Spinal cord (tissue), 10 donors: ENCODE results near the gene ADK. TPM values are rescaled to one million over a fixed set of nuclear protein-coding genes. Genes with fewer than 3 reads are reported as not detected.
A peak's percentile ranks its signal among the peaks of the same experiment; 100 is the strongest.
"Not testable (repeated sequence)": the region's sequence is repeated elsewhere in the genome, so short reads cannot be mapped to it uniquely, and the experiment has no call there.

Source experiments
- DNase-seq, 6 donors: peaks; one replicate each; pipeline versions ENCODE4 v3.0.0 to v3.0.0-alpha.2; 2013 to 2015; ENCODE audit warnings: low spot score in 6 of 6, low read depth in 4 of 6
- H3K27ac ChIP-seq: one replicate; pipeline ENCODE4 v1.5.1; 2013; ENCODE audit warnings: low read depth, low read length, control low read depth
- H3K27me3 ChIP-seq: one replicate; pipeline ENCODE4 v1.6.1; 2013; ENCODE audit warnings: low read length; ENCODE audit not compliant: control insufficient read depth, insufficient read depth
- H3K36me3 ChIP-seq: one replicate; pipeline ENCODE4 v1.6.1; 2013; ENCODE audit warnings: low read length; ENCODE audit not compliant: control insufficient read depth, insufficient read depth
- H3K4me1 ChIP-seq: one replicate; pipeline ENCODE4 v1.6.1; 2013; ENCODE audit warnings: low read length; ENCODE audit not compliant: control insufficient read depth, insufficient read depth
- H3K4me3 ChIP-seq: one replicate; pipeline ENCODE4 v1.5.1; 2013; ENCODE audit warnings: low read depth, low read length, control low read depth
- H3K9me3 ChIP-seq: one replicate; pipeline ENCODE4 v1.6.1; 2013; ENCODE audit warnings: low read length; ENCODE audit not compliant: control insufficient read depth, insufficient read depth
- WGBS: methylation state at CpG from one replicate; pipeline ENCODE4 v1.1.5; 2013; ENCODE audit warnings: missing lambda C conversion rate; ENCODE audit not compliant: insufficient coverage; 5-methylcytosine and 5-hydroxymethylcytosine counted together
- polyA plus RNA-seq, 2 donors: library from polyadenylated mRNA; unstranded; fragments of 120-200 nt; gene quantifications; one replicate each; pipeline ENCODE4 v1.2.1, GENCODE V29; 2013; ENCODE audit not compliant: insufficient read length in 2 of 2
- total RNA-seq, 2 donors: library from RNA; depleted of rRNA in 1 of 2; stranded (reverse); fragments of 120-200 nt in 1 of 2; fragments of >200 nt in 1 of 2; gene quantifications; one replicate each; pipeline versions ENCODE4 v1.2.3 to v1.2.4, GENCODE V29; 2013 to 2014
- donor health status: healthy.

Gene ADK
- total and polyA plus RNA-seq, 4 donors: 46.9 to 58.9 (median 51.1) TPM

DNA sequence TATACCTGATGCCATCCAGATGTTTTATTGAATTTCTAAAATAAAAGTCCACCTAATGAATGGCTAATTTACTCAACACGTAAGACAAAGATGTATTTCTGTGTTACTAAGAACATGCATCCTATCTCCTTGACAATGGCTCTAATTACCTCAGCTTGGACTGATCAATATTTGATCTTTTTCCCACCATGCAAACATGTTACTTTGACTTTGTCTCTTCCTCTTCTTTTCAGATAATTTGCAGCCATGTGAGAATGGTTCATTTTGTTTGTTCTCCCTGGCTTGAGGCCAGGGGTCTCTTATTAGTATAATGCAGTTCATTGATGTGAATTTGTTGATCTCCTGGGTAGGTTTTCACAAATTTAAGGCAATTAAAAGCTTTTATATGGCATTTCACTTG, 302.1 kb downstream of the ADK start:
- H3K36me3 ChIP-seq: no peaks in the 10 kb centered on the region
- peak in 1 of 6 donors; percentile 26 for DNase-seq
- no peaks in the 10 kb centered on the region for H3K27me3 ChIP-seq
- no peaks in the 10 kb centered on the region for H3K9me3 ChIP-seq
- H3K4me1 ChIP-seq: no peaks in the 10 kb centered on the region
- no CpG with 5 or more reads among the region's 1 CpG for WGBS
- H3K27ac ChIP-seq: no peak overlapping the region
- H3K4me3 ChIP-seq: no peak overlapping the region

DNA sequence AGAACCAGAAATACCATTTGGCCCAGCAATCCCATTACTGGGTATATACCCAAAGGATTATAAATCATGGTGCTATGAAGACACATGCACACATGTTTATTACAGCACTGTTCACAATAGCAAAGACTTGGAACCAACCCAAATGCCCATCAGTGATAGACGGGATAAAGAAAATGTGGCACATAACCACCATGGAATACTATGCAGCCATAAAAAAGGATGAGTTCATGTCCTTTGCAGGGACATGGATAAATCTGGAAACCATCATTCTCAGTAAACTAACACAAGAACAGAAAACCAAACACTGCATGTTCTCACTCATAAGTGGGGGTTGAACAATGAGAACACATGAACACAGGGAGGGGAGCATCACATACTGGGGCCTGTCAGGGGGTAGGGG, 306.5 kb downstream of the ADK start:
- H3K36me3 ChIP-seq, H3K27me3 ChIP-seq, DNase-seq, H3K4me3 ChIP-seq, H3K4me1 ChIP-seq, H3K27ac ChIP-seq, H3K9me3 ChIP-seq: not testable (repeated sequence)
- WGBS: no CpG with 5 or more reads among the region's 1 CpG

DNA sequence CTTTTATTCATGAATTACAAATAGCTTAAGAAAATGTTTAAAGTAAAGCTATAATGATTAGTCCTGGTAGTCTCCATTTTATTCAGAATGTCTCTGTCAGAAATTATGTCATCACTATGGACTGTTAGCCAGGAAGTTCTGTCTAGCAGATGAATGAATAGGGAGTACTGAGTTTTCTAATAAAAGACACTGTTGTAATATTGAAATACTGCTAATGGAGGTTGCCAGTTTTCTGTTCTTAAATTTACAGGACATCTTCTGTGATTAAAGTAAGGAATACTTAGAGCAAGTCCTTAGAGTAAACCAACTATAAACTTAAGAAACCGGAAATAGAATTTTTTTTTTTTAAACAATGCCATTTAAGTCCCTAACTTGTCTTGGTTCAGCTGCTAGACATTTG, 309.8 kb downstream of the ADK start:
- H3K36me3 ChIP-seq: no peaks in the 10 kb centered on the region
- DNase-seq: peak in 2 of 6 donors; percentile 24 to 30
- H3K9me3 ChIP-seq: peaks cover 1% of the 10 kb centered on the region
- no CpG with 5 or more reads among the region's 1 CpG for WGBS
- H3K4me3 ChIP-seq: no peak overlapping the region
- H3K27me3 ChIP-seq: no peaks in the 10 kb centered on the region
- H3K27ac ChIP-seq: no peak overlapping the region
- no peaks in the 10 kb centered on the region for H3K4me1 ChIP-seq

DNA sequence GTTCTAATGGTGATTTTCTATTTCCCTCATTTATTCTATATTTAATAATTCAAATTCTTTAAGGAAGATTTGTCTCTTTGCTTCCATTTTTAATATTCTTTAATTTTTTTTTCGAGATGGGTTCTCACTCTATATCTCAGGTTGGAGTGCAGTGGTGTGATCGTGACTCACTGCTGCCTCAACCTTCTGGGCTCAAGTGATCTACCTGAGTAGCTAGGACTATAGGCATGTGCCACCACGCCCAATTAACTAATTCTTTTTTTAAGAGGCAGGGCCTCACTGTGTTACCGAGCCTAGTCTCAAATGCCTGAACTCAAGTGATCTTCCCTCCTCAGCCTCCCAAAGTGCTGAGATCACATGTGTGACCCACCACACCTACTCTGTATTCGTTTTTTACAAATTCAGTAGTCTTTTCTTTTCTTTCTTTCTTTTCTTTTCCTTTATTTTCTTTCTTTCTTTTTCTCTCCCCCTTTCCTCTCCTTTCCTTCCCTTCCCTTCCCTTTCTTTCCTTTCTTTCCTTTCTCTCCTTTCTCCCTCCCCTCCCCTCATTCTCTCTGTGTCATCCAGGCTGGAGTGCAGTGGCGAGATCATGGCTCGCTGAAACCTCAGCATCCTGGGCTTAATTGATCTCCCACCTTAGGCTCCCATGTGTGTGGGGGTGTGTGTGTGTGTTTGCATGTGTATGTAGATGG, 323.1 kb downstream of the ADK start:
- no peak overlapping the region for H3K4me3 ChIP-seq
- no peak overlapping the region for H3K27ac ChIP-seq
- no peaks in the 10 kb centered on the region for H3K4me1 ChIP-seq
- no peaks in the 10 kb centered on the region for H3K36me3 ChIP-seq
- no peaks in the 10 kb centered on the region for H3K27me3 ChIP-seq
- H3K9me3 ChIP-seq: no peaks in the 10 kb centered on the region
- no peak for DNase-seq
- 96% methylated on average over 4 of the region's 7 CpGs for WGBS

DNA sequence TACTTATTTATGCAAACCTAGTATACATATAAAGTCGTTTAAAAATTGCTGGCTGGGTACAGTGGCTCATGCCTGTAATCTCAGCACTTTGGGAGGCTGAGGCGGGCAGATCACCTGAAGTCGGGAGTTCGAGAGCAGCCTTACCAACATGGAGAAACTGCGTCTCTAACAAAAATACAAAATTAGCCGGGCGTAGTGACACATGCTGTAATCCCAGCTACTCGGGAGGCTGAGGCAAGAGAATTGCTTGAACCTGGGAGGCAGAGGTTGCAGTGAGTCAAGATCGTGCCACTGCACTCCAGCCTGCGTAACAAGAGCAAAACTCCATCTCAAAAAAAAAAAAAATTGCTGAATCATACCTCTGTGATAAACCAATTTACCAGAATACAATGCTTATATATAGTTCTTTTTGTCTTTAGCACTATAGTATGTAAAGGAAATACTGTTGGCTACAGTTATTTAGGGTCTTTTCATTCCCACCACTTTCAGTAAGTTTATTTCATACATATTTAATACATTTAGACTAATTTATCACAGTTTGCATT, 325.2 kb downstream of the ADK start:
- 95% methylated on average over 7 of the region's 10 CpGs for WGBS
- not testable (repeated sequence) for H3K36me3 ChIP-seq, H3K27ac ChIP-seq, H3K9me3 ChIP-seq, H3K27me3 ChIP-seq, DNase-seq, H3K4me3 ChIP-seq, H3K4me1 ChIP-seq

DNA sequence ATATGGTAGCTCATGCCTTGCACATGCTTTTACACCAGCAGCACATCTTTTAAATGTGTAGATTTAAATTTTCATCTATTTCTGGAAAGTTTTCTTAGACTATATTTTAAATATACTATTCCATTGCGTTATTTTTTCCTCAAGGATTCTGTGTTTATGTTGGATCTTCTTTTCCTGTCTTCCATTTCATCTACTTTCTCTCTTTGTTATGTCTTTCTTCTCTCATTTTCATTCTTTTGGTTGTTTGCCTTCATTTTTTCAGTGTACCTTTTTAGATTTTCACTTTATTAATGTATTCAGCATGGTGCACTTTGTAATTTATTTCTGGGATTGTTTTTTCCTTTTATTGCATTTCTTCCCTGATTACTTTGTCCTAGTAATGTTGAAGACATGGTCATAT, 329.8 kb downstream of the ADK start:
- WGBS: no CpG with 5 or more reads among the region's 1 CpG
- Histone ChIP-seq H3K4me3 (no peak overlapping the region), H3K9me3 (no peaks in the 10 kb centered on the region), H3K27ac (no peak overlapping the region), H3K27me3 (no peaks in the 10 kb centered on the region), H3K4me1 (no peaks in the 10 kb centered on the region), H3K36me3 (no peaks in the 10 kb centered on the region)
- no peak for DNase-seq

DNA sequence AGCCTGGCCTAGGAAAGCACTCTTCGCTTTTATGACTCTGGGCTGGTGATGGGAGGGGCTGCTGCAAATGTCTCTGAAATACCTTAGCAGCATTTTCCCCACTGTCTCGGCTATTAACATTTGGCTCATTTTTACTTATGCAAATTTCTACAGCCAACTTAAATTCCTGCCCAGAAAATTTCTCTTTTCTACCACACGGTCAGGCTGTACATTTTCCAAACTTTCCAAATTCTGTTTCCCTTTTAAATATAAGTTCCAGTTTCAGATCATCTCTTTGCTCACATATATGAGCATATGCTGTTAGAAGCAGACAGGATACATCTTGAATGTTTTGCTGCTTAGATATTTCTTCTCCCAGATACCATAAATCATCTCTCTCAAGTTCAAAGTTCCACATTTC, 332.3 kb downstream of the ADK start:
- no peaks in the 10 kb centered on the region for H3K4me1 ChIP-seq
- WGBS: 90% methylated on average over 1 of the region's 3 CpGs
- DNase-seq: no peak
- no peaks in the 10 kb centered on the region for H3K9me3 ChIP-seq
- no peak overlapping the region for H3K4me3 ChIP-seq
- no peak overlapping the region for H3K27ac ChIP-seq
- H3K36me3 ChIP-seq: no peaks in the 10 kb centered on the region
- H3K27me3 ChIP-seq: no peaks in the 10 kb centered on the region

DNA sequence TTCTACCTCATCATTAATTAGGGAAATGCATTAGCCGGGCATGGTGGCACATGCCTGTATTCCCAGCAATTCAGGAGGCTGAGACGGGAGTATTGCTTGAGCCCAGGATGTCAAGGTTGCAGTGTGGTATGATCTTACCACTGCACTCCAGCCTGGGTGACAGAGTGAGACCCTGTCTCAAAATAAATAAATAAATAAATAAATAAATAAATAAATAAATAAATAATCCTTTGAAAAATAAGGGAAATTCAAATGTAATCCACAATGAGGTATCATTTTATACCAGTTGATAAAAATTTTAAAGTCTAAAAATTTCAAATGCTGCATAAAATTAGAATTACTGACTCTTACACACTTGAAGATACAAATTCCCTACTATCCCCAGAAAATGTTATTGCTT, 334.3 kb downstream of the ADK start:
- no CpG with 5 or more reads among the region's 2 CpGs for WGBS
- Histone ChIP-seq H3K27me3 (no peaks in the 10 kb centered on the region), H3K9me3 (no peaks in the 10 kb centered on the region), H3K27ac (no peak overlapping the region), H3K4me1 (no peaks in the 10 kb centered on the region), H3K36me3 (no peaks in the 10 kb centered on the region), H3K4me3 (no peak overlapping the region)
- DNase-seq: no peak

DNA sequence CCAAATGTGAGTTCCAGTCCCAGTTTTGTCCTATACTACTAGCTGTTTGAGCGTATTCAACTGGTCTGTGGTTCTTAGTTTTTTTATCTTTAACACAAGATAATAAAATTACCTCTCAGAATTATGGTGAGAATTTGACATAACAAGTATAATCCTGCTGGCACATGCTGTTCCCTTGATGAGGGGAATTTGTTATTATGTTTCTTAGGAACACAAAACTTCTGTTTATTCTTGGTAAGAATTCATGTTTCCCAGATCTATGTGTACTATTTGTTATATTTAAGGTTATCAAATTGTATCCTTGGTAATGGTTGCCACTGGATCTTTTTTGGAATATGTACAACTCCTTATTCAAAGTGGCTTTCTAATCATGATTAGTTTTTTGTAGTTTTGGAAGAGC, 335.6 kb downstream of the ADK start:
- no peaks in the 10 kb centered on the region for H3K27me3 ChIP-seq
- no peaks in the 10 kb centered on the region for H3K9me3 ChIP-seq
- H3K4me3 ChIP-seq: no peak overlapping the region
- WGBS: no CpG with 5 or more reads among the region's 1 CpG
- no peaks in the 10 kb centered on the region for H3K36me3 ChIP-seq
- no peak overlapping the region for H3K27ac ChIP-seq
- DNase-seq: no peak
- H3K4me1 ChIP-seq: no peaks in the 10 kb centered on the region

DNA sequence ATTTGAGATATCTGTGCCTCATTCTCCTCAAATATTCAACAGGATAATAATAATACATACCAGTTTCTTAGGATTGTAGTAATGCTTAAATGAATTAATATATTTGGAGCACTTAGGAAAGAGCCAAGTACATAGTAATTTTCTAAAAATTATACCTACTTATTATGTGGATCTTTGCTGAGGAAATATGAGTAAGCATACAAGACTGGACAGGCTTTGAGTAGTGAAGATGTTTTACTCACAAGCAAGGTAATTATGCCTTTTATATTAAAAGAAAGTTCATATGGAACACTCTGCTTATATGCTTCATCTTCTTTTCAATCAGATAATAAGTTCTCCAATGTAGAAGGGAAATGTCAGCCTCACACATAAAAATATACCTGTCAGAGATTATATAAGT, 337.9 kb downstream of the ADK start:
- Histone ChIP-seq H3K36me3 (no peaks in the 10 kb centered on the region), H3K9me3 (no peaks in the 10 kb centered on the region), H3K27ac (no peak overlapping the region), H3K4me1 (no peaks in the 10 kb centered on the region), H3K27me3 (no peaks in the 10 kb centered on the region), H3K4me3 (no peak overlapping the region)
- no peak for DNase-seq
